ENCODE measurements around the gene RYR3. TPM values are rescaled to one million over a fixed set of nuclear protein-coding genes. Genes with fewer than 3 reads are reported as not detected.

Gene RYR3
- total RNA-seq, 1 experiment from 2014 or later = 0.66 TPM

GRCh38 chr15:33322091-33322490 is 11.3 kb downstream of the RYR3 start:
- no peak for DNase-seq
- intact Hi-C loops (cut with micrococcal nuclease; ENCODE audit: unreplicated experiment) = no loop called here
- Histone ChIP-seq H3K9me3 (no peaks in the 10 kb centered on the region), H3K27me3 (replicated peaks; ENCODE audit: control insufficient read depth, insufficient read depth, low read length) (no peaks in the 10 kb centered on the region), H3K4me1 (no peaks in the 10 kb centered on the region), H3K4me3 (ENCODE audit: low read depth, low read length) (no peak overlapping the region), H3K36me3 (ENCODE audit: control insufficient read depth, insufficient read depth, low read length) (no peaks in the 10 kb centered on the region)
- no peak overlapping the region for H3K4me3 Mint-ChIP-seq (ENCODE audit: unreplicated experiment)
- peaks cover 16% of the 10 kb centered on the region for H3K27me3 Mint-ChIP-seq (ENCODE audit: insufficient read depth, unreplicated experiment)
- POLR2A ChIA-PET = no interaction called here
- H3K9me3 Mint-ChIP-seq (ENCODE audit: unreplicated experiment) = no peaks in the 10 kb centered on the region
- TF ChIP-seq, protein P1, sequence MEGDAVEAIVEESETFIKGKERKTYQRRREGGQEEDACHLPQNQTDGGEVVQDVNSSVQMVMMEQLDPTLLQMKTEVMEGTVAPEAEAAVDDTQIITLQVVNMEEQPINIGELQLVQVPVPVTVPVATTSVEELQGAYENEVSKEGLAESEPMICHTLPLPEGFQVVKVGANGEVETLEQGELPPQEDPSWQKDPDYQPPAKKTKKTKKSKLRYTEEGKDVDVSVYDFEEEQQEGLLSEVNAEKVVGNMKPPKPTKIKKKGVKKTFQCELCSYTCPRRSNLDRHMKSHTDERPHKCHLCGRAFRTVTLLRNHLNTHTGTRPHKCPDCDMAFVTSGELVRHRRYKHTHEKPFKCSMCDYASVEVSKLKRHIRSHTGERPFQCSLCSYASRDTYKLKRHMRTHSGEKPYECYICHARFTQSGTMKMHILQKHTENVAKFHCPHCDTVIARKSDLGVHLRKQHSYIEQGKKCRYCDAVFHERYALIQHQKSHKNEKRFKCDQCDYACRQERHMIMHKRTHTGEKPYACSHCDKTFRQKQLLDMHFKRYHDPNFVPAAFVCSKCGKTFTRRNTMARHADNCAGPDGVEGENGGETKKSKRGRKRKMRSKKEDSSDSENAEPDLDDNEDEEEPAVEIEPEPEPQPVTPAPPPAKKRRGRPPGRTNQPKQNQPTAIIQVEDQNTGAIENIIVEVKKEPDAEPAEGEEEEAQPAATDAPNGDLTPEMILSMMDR (IDR thresholded peaks at IDR 0.05; ENCODE audit: insufficient read depth in 1 of 2, low read depth in 1 of 2, low read length in 1 of 2, severe bottlenecking in 1 of 2, unreplicated experiment in 1 of 2) = no peak
- no peak overlapping the region for H3K27ac Mint-ChIP-seq (ENCODE audit: unreplicated experiment)
- CTCF ChIA-PET = no interaction called here
- no TSS peak for BruUV-seq (replicated peaks)
- no peaks in the 10 kb centered on the region for H3K36me3 Mint-ChIP-seq (ENCODE audit: insufficient read depth, unreplicated experiment)
- H3K4me1 Mint-ChIP-seq (ENCODE audit: low read depth, unreplicated experiment) = no peaks in the 10 kb centered on the region

GRCh38 chr15:33324609-33325008 is 13.8 kb downstream of the RYR3 start:
- Histone ChIP-seq H3K4me3 (ENCODE audit: low read depth, low read length) (no peak overlapping the region), H3K9me3 (no peaks in the 10 kb centered on the region), H3K36me3 (ENCODE audit: control insufficient read depth, insufficient read depth, low read length) (no peaks in the 10 kb centered on the region), H3K27me3 (replicated peaks; ENCODE audit: control insufficient read depth, insufficient read depth, low read length) (no peaks in the 10 kb centered on the region), H3K4me1 (no peaks in the 10 kb centered on the region)
- CTCF ChIA-PET = no interaction called here
- DNase-seq = no peak
- no TSS peak for BruUV-seq (replicated peaks)
- POLR2A ChIA-PET = no interaction called here
- intact Hi-C loops (cut with micrococcal nuclease; ENCODE audit: unreplicated experiment) = no loop called here
- Mint-ChIP-seq H3K27ac (ENCODE audit: unreplicated experiment) (no peak overlapping the region), H3K27me3 (ENCODE audit: insufficient read depth, unreplicated experiment) (peaks cover 13% of the 10 kb centered on the region), H3K4me3 (ENCODE audit: unreplicated experiment) (no peak overlapping the region), H3K9me3 (ENCODE audit: unreplicated experiment) (no peaks in the 10 kb centered on the region), H3K4me1 (ENCODE audit: low read depth, unreplicated experiment) (no peaks in the 10 kb centered on the region), H3K36me3 (ENCODE audit: insufficient read depth, unreplicated experiment) (no peaks in the 10 kb centered on the region)
- TF ChIP-seq, protein P1 (IDR thresholded peaks at IDR 0.05; ENCODE audit: insufficient read depth in 1 of 2, low read depth in 1 of 2, low read length in 1 of 2, severe bottlenecking in 1 of 2, unreplicated experiment in 1 of 2) = no peak

DNA sequence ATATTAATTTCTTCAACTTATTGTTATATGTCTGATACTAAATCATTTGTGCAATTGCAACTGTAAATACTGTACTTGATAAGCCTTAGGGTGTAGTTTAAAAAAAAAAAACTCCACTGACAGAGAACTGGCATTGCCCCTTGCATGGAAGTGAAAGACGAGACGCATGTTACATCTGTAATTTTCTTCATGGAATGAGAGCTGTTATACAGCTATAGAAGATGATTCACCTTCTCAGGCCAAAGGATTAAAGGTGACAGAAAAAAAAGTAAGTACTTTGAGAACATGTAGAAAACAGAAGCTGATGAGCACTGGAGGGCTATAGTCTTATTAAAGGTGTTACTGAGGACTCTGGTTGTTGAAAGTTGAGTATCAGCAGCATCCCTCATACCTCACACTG is 16.1 kb downstream of the RYR3 start:
- CTCF ChIA-PET = no interaction called here
- Histone ChIP-seq H3K36me3 (ENCODE audit: control insufficient read depth, insufficient read depth, low read length) (no peaks in the 10 kb centered on the region), H3K4me1 (no peaks in the 10 kb centered on the region), H3K4me3 (ENCODE audit: low read depth, low read length) (no peak overlapping the region), H3K9me3 (no peaks in the 10 kb centered on the region), H3K27me3 (replicated peaks; ENCODE audit: control insufficient read depth, insufficient read depth, low read length) (no peaks in the 10 kb centered on the region)
- Mint-ChIP-seq H3K9me3 (ENCODE audit: unreplicated experiment) (no peaks in the 10 kb centered on the region), H3K27ac (ENCODE audit: unreplicated experiment) (no peak overlapping the region), H3K27me3 (ENCODE audit: insufficient read depth, unreplicated experiment) (peaks cover 20% of the 10 kb centered on the region), H3K4me3 (ENCODE audit: unreplicated experiment) (no peak overlapping the region), H3K4me1 (ENCODE audit: low read depth, unreplicated experiment) (no peaks in the 10 kb centered on the region), H3K36me3 (ENCODE audit: insufficient read depth, unreplicated experiment) (no peaks in the 10 kb centered on the region)
- BruUV-seq (replicated peaks) = no TSS peak
- POLR2A ChIA-PET = no interaction called here
- intact Hi-C loops (cut with micrococcal nuclease; ENCODE audit: unreplicated experiment) = no loop called here
- TF ChIP-seq, protein P1 (IDR thresholded peaks at IDR 0.05; ENCODE audit: insufficient read depth in 1 of 2, low read depth in 1 of 2, low read length in 1 of 2, severe bottlenecking in 1 of 2, unreplicated experiment in 1 of 2) = no peak
- no peak for DNase-seq
